PC-3 (cell line): ENCODE data around the gene CCDC178.

Source experiments
- CTCF ChIP-seq: fragments of 300-600 bp; sonication (generic); conservative IDR thresholded peaks from 2 replicates; pipeline ENCODE4 v1.5.1; 2017; ENCODE audit warnings: antibody characterized with exemption, low read depth, mild to moderate bottlenecking, low read length
- EZH2 ChIP-seq: fragments of 300-600 bp; sonication (generic); IDR thresholded peaks from one replicate; pipeline ENCODE4 v1.6.1; 2017; ENCODE audit warnings: antibody characterized with exemption, mild to moderate bottlenecking, low read length; ENCODE audit not compliant: unreplicated experiment
- EZH2phosphoT487 ChIP-seq: fragments of 300-600 bp; sonication (generic); IDR thresholded peaks from 2 replicates; pipeline ENCODE4 v1.6.1; 2018; ENCODE audit warnings: mild to moderate bottlenecking, antibody characterized with exemption, low read length, borderline replicate concordance

- TF ChIP-seq CTCF (no peak), EZH2 (no peak), EZH2phosphoT487 (no peak)
Observed at GRCh38 chr18:33356735-33357134, 83.8 kb downstream of the CCDC178 start.
